Activated CD4-positive, alpha-beta T cell treated with anti-CD3 and anti-CD28 coated beads for 1 hour (primary cell): Measurements from ENCODE around the gene CRB2.
"Not testable (repeated sequence)": the region's sequence is repeated elsewhere in the genome, so short reads cannot be mapped to it uniquely, and the experiment has no call there.

Experiments used
- DNase-seq: peaks from one replicate; pipeline ENCODE4 v3.0.0-alpha.2; 2020

Gene CRB2

DNA sequence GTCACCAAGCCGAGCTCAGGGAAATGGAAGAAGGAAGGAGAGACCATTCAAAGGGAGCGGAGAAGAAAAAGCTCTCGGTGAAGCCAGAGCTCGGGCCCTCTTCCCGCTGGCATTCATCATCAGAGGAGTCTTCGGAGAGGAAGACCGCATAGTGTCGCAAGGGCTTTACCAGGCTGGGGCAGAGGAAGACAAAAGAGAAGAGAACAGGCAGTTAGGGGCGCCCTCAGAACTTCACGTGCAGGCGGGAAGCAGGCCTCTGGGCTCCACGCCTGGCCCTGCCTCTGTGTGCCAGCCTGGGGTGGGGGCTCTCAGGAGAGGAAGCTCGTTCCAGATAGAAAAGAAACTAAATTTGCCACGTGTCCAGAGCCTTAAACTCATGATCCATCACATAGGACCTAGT, 31.7 kb downstream of the CRB2 start:
- no peak for DNase-seq

DNA sequence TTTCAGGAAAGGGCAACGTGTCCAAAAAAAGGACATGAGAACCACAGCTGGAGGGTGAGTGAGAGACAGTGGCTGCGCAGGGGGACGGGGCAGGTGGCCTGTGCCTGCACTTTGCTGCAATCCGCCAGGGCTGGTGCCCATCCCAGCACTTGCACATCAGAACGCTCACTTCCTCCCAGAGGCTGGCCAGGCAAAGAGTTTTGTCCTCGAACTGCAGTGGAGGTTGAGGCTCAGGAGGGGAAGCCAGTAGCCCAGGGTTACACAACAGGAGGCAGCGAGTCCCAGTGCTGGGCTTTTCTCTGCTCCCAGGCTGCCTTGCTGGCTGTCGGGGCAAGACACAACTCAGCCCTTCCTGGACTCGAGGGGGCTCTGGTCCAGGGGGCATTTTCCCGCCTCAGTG, 33.1 kb downstream of the CRB2 start:
- DNase-seq = no peak

DNA sequence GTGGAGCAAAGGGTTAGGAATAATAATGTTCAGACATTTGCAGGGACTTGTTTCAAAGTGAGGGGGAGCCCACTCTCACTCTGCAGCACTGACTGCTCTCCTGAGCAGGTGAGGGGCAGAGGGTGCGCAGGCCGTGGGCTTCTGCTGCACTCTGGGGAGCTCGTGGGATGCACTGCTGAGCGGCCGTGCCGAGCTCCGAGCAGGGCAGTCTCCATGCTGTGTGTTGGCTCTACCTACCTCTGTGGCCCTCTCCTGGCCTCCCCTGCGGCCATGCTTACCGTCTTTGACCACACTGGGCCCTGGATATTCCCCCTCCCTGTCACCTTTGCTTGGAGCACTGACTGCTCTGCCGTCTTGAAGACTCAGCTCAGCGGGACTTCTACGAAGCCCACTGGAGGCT, 33.7 kb downstream of the CRB2 start:
- no peak for DNase-seq

DNA sequence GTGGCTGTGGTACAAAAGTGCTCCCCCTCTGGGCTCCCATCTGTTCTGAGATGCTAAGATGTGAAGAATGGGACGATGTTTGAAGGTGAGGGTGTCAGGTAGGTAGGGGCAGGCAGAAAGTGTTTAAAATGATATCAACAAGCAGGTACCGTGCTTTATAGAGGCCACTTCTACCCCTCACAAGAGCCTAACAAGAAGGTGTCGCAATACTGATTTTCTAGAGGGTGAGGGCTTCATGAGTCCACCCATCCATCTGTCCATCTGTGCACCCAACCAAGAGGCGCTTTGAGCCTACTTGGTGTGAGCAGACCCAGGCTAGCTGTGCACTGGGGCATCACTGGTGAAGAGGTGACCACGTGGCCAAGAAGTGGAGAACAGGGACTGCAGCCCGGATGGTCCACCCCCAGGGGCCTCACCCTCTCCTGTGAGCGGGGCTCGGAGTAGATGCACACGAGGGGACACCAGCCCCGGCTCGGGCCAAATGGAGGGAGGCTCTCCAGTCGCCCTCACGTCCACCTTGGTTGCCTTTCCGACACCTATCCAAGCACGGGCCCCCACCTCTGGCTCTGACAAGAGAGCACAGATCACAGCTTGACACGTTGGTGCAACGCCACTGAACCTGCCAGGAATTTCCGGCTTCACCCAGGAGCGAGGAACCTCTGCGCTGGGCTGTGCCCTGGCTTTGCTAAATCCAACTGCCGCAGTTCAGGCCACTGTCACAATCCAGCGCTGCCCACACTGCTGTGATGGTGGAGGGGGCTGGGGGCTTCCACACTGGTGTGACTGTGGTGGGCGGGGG, 34.5 kb downstream of the CRB2 start:
- DNase-seq = no peak

DNA sequence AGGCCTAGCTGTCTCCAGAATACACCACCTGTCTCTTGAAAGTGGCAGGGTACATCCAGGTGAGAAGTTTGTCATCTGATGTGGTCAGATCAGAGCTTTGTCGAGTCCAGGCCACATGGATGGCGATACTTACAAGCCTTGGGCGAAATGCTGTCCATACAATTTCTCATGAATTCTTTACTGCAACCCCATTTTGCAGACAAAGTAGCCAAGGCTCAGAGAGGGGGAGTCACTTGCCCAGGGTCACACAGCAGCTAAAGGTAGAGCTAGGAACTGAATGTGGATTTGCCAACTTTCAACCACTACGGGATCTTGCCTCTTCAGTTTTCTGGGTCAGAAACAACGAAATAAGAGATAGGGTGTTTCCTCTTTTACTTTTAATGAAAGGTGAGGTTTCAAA, 35.2 kb downstream of the CRB2 start:
- no peak for DNase-seq

DNA sequence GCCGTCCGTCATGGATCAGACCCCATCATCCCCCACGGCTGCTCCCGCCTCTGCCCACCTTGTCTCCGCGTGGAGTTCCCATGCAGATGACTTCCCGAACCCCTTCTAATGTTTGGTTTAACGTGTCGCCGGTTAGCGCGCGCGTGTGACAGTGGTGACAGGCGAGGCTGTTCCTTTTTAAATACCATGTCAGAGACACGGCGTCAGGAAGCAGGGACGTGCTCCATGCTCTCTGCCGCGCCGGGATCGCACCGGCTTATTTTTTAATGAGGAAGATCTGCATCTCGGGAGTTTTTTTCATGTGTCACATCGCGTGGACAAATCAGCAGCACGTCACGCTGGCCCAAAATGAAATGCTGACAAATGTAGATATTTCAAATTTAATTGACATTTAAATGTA, 35.9 kb downstream of the CRB2 start:
- DNase-seq = no peak

DNA sequence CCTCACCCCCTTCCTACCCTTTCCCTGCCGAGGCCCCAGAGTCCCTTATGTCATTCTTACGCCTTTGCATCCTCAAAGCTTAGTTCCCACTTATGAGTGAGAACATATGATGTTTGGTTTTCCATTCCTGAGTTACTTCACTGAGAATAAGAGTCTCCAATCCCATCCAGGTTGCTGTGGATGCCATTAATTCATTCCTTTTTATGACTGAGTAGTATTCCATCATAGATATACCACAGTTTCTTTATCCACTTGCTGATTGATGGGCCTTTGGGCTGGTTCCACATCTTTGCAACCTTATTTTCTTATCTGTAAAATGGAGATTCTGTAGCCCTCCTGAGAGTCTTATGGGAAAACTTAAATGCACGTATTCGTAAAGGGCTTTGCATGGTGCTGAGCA, 36.8 kb downstream of the CRB2 start:
- no peak for DNase-seq

DNA sequence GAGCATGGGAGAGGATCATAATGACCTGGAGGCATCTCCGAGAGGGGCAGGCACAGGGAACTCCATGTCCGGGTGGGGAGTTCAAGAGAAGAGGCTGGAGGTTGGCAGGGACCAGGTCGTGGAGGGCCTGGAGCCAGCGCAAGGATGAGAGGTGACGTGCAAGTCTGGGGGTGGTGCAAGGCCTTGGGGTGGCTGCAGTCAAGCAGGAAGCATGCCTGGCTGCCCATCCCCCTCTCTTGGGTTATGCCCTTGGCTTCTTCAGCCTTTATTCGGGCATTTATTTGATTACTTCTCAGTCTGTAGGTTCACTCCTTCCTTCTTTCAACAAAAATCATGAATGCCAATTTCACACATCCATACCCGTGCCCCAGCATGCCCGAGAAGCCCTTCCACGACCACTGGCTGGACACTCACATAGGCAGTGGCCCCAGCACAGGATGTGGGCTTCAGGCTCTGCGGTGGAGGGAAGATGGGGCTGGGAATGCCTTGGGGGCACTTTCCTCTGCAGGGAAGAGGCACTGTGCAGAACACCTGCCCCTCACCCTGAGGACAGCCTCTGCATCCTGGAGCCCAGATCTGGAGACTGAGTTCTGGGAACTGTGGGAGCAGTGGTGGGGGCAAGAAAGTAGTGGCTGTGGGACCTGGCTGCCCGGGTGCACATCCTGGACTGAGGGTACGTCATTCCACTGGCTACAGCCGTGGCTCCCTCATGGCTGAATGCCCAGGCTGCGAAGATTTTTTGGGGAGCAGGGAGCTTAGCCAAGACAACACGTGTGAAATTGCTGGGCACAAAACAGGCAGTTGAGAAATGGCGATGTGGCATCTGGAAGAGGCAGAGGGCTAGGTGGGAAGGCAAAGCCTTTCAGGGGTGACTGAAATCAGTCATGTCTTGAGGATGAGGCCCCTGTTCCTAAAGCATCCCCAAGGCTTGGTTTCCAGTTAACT, 38.6 kb downstream of the CRB2 start:
- DNase-seq = no peak

DNA sequence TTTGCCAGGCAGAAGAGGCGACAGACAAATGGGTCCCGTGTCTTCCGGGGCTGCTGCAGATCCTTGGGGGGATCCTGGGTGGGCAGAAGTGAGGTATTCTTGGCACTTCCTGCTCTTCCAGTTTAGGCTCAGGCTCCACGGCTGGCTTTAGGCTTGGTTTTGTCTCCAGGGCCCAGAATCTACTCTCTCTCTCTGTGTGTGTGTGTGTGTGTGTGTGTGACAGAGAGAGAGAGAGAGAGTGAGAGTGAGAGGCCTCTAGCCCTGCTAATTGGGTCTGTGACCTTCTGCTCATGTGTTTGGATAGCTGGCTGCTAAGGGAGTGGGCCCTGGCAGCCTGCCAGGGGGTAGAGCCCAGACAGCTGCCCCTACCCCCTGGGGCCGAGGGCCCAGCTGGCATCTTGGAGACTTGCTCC, 39.3 kb downstream of the CRB2 start:
- no peak for DNase-seq

DNA sequence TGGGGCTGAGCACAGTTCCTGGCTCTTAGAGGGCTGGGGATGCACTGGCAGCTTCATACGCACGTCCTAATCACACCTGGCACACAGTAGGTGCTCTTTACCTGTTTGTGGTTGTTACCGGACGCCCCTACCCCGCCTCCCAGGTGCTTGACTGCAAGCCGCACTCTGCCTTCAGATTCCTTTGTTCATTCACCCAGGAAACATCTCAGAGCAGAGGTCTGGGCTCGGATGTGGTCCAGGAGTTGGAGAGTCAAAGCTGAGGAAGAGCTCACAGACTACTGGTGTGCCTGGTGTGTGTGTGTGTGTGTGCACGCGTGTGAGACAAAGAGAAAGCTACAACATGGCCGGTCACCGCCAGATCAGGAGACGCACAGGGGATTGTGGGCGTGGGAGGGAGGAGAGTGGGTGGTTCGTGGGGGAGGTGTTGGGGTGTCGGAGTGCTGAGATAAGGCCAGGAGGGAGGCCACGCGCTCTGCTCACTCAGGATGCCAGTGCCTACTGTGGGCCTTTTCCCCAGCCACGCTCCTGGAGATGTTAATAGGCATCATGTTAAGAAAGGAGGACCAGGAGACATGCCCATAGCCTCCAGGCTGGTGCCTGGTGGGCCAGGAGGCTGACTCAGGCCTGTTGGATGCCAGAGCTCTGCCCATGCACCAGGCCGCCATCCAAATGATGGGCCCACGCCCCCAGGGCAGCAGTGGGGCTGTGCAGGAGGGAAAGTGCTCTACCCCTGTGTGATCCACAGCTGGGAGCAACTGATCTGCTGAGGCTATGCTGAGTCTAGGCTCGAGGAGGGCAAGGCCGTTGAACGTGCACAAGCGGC, 39.9 kb downstream of the CRB2 start:
- no peak for DNase-seq

DNA sequence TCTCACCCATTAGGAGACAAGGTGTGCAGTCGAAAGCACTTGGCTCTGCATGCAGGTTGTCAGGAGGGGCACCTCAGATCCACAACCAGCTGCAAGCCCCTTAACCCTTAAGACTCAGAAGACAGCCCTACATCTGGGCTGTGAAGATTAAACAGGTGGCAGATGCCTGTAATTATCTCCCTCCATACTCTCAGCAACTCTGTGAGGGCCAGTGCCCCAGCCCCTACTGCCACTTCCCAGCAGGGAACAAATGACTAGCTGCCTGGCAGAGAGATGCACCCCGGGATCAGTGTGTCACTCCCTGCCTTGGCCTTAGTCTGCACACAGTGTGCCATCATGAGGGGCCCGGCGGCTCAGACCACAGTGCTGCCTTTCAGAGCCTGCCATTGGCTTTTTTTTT, 42.0 kb downstream of the CRB2 start:
- DNase-seq = no peak

DNA sequence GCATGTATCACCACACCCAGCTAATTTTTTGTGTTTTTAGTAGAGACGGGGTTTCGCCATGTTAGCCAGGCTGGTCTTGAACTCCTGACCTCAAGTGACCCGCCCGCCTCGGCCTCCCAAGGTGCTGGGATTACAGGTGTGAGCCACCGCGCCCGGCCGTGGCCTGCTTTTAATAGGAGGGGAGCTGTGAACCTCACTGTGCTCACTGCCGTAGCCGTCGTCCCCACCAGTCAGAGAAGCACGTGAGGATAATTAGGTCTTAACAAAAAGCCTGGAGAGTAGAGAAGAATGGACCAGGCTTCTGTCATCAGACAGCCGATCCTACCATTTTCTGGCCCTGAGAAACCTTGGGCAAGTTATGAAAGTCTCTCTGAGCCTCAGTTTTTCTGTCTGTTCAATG, 42.9 kb downstream of the CRB2 start:
- DNase-seq = not testable (repeated sequence)

DNA sequence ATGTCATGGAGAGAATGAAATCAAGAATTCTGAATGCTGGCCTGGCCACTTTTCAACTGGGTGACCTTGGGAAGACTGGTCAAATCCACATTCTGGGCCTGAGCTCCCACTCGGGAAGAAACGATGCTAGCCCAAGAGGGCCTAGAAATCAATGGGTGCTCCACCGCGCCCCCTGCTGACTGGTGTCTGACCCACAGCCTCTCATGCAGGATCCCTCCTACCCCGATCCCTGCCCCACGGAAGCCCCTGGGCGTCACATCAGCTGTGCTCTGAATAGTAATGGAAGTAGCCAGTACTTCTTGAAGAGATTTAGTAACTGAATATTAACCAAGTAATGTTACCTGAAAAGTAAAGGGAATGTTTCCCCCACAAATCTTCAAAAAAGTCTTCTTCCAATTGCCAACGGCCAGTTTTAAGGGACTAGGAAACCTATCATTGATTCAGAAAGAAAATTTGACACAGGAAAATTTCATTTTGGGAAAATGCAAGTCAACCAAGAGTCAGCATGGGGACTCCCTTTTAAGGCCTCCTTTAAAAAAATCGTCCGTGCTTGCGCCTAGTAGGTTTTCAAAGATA, 43.9 kb downstream of the CRB2 start:
- no peak for DNase-seq

DNA sequence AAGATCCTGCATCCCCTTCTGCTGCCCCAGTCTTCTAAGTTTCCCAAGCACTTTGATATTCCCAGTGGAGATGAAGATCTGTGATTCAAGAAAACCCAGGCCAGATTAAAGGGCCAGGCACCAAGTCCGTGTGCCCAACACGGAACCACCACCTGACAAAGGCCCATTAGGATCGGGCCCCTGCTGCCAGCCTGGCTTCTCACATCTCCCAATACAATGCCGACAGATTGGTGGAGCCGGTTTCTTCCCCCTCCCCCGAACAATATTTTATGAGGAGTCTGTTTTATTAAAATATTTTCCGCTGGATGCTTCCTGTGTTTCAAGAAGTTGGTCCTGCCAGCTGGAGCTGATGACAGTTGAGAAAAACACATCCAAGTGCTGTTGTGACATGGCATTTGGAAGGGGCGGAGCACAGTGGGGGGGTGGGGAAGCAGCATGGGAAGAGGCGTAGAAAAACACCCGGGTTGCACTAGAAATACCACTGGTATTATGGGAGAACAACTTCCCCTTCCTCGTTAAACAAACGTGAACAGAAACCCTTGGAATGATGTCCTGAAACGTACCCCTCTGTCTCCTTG, 45.0 kb downstream of the CRB2 start:
- no peak for DNase-seq

DNA sequence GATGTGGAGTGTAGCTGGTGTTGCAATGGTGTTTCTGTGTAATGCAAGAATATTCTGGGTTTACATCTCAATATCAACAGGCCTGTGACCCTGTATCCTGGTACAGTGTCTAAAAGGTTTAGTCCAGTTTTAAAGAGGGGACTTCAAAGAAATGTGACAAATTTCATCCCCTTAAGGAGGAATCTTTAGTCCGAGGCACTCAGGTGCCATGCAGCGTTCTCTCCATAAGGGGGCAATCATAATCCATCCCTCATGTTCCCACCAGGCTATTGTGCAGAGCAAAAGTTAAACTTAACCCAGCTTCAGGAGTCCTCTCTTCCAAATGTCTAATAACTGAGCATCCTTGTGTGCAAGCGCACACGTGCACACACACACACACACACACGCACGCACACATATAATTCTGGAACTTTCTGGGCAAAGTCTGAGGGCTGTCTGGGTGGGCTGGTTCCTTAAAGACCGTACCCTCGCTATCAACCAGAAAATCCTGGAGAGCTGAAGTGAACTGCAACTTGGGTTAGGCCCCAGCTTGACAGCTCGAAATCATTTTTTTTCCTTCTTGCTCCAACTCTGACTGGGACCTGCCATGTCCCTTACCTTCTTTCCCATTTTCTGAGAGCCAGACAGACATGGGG, 46.0 kb downstream of the CRB2 start:
- DNase-seq = no peak

DNA sequence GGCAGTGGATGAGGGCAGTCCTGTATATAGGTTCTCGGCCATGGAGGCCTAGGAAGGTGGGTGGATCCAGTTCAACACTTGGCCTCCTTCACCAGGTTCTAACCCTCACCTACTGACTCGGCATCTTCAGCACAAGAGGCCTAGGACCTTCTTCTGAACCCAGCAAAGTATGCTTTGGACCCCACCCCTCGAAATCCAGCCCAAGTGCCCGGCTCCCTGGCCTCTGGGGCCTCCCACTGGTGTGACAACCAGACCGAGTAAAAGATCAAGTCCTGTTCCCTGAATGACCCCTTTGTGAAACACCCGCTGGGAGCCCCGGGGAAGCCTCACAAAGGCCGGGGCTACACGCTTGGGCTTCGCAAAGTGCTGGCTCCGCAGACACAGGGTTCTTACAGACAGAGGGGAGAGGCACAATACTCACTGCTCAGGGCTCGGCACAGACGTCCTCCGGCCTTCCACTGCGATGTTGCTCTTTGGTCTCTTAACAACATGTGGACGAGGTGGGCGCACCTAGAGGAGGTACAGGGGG, 47.0 kb downstream of the CRB2 start:
- no peak for DNase-seq

DNA sequence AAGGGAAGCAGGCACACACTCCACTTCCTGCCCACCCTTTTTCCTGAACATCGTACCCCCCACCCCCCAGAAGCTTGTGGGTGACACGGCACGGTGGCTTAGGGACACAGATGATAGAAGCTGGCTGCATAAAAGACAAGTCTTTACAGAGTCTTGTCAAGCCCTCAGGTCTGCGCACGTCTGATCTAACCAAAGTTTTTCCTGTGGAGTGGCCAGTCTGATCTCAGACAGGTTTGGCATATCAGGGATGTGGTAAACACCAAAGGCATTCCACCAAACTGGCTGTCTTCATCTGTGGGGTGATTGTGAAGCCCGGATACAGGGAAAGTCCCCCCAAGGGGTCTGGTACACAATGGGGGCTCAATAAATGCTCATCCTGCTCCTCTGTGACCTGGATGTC, 50.0 kb downstream of the CRB2 start:
- no peak for DNase-seq

DNA sequence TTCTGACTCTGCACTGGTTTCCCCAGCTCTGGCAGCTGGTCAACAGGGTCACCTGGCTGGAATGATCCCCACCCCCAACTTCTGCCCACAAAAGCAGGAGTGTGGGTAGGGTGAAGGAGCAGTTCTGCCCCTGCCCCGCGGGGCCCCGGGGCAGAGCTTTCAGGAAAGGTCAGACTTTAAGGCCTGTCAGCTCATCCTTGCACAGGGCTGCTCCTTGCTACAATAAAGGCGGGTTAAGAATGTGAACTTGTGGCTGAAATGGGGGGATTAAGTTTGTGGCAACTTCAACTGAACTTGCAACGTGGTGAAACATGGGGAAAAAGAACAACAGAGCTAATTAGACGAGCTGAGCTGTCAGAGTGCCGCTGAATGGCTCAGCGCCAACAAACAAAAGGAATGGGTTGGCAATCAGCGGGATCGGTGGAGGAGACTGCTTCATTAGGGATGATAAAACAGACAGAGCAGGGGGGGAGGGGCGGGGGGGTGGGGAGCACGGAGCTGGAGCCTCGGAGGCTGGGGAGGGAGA, 50.8 kb downstream of the CRB2 start:
- DNase-seq = no peak

DNA sequence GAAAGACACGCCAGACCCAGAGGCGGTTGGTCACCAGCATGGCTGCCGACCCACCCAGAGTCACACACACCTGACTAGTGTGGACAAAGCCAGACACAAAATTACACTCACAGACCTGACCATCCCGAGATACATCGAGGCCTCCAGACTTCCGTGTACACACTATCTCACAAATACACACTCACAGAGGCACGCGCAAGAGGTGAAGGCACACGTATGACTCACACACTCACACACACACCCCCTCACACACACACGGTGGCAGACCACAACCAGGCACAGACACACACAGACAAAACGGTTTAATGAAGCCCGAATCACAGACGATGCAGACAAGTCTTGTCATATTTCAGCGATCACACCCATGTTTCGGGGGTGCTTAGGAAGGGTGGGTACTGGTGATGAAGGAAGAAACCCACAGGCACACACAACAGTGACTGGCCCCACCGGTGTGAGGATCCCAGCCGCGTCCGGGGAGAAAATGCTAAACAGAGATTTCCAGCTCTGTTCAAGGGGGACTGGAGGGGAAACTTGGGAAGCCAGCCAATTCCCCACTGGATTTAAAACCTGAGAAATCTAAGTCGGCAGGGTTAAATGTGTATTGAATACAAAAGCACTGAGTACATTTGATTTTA, 51.3 kb downstream of the CRB2 start:
- DNase-seq = no peak

DNA sequence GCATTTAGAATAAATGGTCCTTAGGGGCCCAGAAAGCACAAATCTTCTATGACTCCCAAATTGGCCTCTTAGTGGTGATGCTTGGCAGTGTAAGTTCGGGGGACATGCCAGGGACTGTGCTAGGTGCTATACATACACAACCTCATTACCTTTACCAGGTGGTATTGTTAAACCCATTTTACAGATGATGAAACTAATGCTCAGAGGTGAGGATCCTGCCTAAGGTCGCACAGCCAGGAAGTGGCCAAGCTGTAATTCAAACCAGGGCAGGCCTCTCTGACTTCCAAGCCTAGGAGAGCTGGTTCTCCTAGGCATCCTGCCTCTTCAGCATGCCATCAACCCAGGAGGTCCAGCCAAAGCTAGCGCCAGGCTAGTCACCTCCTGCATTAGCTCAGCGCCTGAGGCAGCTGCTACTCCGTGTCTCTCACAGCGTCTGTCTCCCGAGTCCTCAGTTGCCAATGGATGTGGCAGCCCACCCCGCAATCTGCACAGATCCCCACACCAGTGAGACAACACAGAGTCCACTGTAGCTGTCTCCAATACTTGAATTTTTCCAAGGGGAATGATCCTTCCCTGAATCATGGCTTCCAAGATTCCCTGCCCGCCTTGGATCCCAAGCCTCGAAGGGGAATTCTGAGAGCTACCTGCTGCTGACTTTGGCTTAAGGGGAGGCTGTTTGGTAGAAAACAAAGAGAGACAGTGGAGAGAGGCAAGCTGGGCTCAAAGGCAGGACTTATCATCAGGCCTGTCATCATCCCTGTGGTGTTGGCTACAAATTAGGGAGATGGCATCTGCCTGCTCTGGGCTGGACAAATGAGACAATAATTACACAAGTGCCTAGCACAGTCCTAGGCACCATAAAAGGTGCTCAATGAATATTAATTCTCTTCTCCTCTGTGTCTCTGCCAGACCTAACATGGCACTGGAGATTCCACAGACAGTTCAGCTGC, 52.6 kb downstream of the CRB2 start:
- DNase-seq = no peak
